Osteocyte (in vitro differentiated cells): Measurements from ENCODE around the gene ITPR2. TPM values are rescaled to one million over a fixed set of nuclear protein-coding genes. Genes with fewer than 3 reads are reported as not detected.

Experiments
- DNase-seq: peaks from one replicate; pipeline ENCODE4 v3.0.0; 2021; ENCODE audit warnings: mixed read lengths; ENCODE audit not compliant: unreplicated experiment; ENCODE audit errors: extremely low spot score
- H3K27ac Mint-ChIP-seq: one replicate; pipeline ENCODE4 v1.8.0; 2021; ENCODE audit warnings: mild to moderate bottlenecking, mixed read lengths; ENCODE audit not compliant: unreplicated experiment
- H3K27me3 Mint-ChIP-seq: one replicate; pipeline ENCODE4 v1.8.0; 2021; ENCODE audit warnings: mixed read lengths; ENCODE audit not compliant: unreplicated experiment
- H3K36me3 Mint-ChIP-seq: one replicate; pipeline ENCODE4 v1.8.0; 2021; ENCODE audit warnings: mixed read lengths; ENCODE audit not compliant: unreplicated experiment
- H3K4me1 Mint-ChIP-seq: one replicate; pipeline ENCODE4 v1.8.0; 2021; ENCODE audit warnings: mixed read lengths; ENCODE audit not compliant: unreplicated experiment
- H3K4me3 Mint-ChIP-seq: one replicate; pipeline ENCODE4 v1.8.0; 2021; ENCODE audit warnings: mild to moderate bottlenecking, moderate library complexity, mixed read lengths; ENCODE audit not compliant: unreplicated experiment
- H3K9me3 Mint-ChIP-seq: one replicate; pipeline ENCODE4 v1.8.0; 2021; ENCODE audit warnings: mixed read lengths; ENCODE audit not compliant: unreplicated experiment
- CTCF ChIP-seq: fragments of 200-600 bp; sonication (generic); IDR thresholded peaks from 2 replicates; pipeline ENCODE4 v1.5.0; 2021; ENCODE audit warnings: antibody characterized with exemption, mild to moderate bottlenecking, moderate library complexity
- total RNA-seq: library from RNA; stranded (reverse); gene quantifications from 2 replicates; pipeline ENCODE4 v1.2.1, GENCODE V29; 2021

Gene ITPR2
- total RNA-seq, 1 donor from 2014 or later, result 22.1 TPM

GRCh38 chr12:26514364-26514763 lies 318.6 kb downstream of the ITPR2 start:
- no peak for TF ChIP-seq CTCF
- H3K27ac Mint-ChIP-seq, result no peak overlapping the region
- H3K4me3 Mint-ChIP-seq, result no peak overlapping the region

GRCh38 chr12:26513363-26514043 lies 319.5 kb downstream of the ITPR2 start:
- Mint-ChIP-seq H3K4me1 (no peaks in the 10 kb centered on the region), H3K36me3 (no peaks in the 10 kb centered on the region), H3K4me3 (no peak overlapping the region), H3K27ac (no peak overlapping the region), H3K9me3 (no peaks in the 10 kb centered on the region), H3K27me3 (no peaks in the 10 kb centered on the region)
- no peak for DNase-seq
- TF ChIP-seq CTCF, result no peak

More at GRCh38 chr12:26514364-26514763, 318.6 kb downstream of the ITPR2 start:
- Mint-ChIP-seq H3K36me3 (peaks cover 3% of the 10 kb centered on the region), H3K9me3 (no peaks in the 10 kb centered on the region), H3K4me1 (no peaks in the 10 kb centered on the region), H3K27me3 (no peaks in the 10 kb centered on the region)
- DNase-seq, result no peak

- H3K27ac Mint-ChIP-seq, result no peak overlapping the region
- no peaks in the 10 kb centered on the region for H3K4me1 Mint-ChIP-seq
- TF ChIP-seq CTCF, result no peak
- no peak overlapping the region for H3K4me3 Mint-ChIP-seq
- H3K9me3 Mint-ChIP-seq, result no peaks in the 10 kb centered on the region
- no peaks in the 10 kb centered on the region for H3K27me3 Mint-ChIP-seq
- no peaks in the 10 kb centered on the region for H3K36me3 Mint-ChIP-seq
- DNase-seq, result no peak
Measured at GRCh38 chr12:26512213-26512612, 320.8 kb downstream of the ITPR2 start.

GRCh38 chr12:26510354-26510674 lies 322.7 kb downstream of the ITPR2 start:
- no peaks in the 10 kb centered on the region for H3K36me3 Mint-ChIP-seq
- H3K4me1 Mint-ChIP-seq, result no peaks in the 10 kb centered on the region

GRCh38 chr12:26507613-26508012 lies 325.4 kb downstream of the ITPR2 start:
- no peak overlapping the region for H3K27ac Mint-ChIP-seq
- no peak for DNase-seq
- no peaks in the 10 kb centered on the region for H3K27me3 Mint-ChIP-seq
- no peak overlapping the region for H3K4me3 Mint-ChIP-seq
- peaks cover 5% of the 10 kb centered on the region for H3K9me3 Mint-ChIP-seq
- no peak for TF ChIP-seq CTCF
- no peaks in the 10 kb centered on the region for H3K4me1 Mint-ChIP-seq
- H3K36me3 Mint-ChIP-seq, result peaks cover 3% of the 10 kb centered on the region

More at GRCh38 chr12:26510354-26510674, 322.7 kb downstream of the ITPR2 start:
- TF ChIP-seq CTCF, result no peak
- Mint-ChIP-seq H3K27me3 (no peaks in the 10 kb centered on the region), H3K27ac (no peak overlapping the region), H3K9me3 (peaks cover 3% of the 10 kb centered on the region), H3K4me3 (no peak overlapping the region)
- DNase-seq, result no peak
